Mucosa of descending colon (tissue), 3 donors: ENCODE measurements around the gene MSX2. TPM values are rescaled to one million over a fixed set of nuclear protein-coding genes. Genes with fewer than 3 reads are reported as not detected.

Experiments
- ATAC-seq: fragments of 200-7000 bp; cut with Tn5 transposase; one replicate; pipeline ENCODE4 v1.9.1; 2020; ENCODE audit warnings: mild to moderate bottlenecking, moderate library complexity
- DNase-seq, 3 donors: peaks; one replicate each; pipeline ENCODE4 v3.0.0-alpha.2; 2020
- H3K36me3 ChIP-seq: fragments of 200-600 bp; one replicate; pipeline ENCODE4 v1.8.0; 2021; ENCODE audit warnings: low read depth, mild to moderate bottlenecking
- H3K4me1 ChIP-seq: fragments of 200-600 bp; one replicate; pipeline ENCODE4 v1.8.0; 2021; ENCODE audit warnings: low read depth, mild to moderate bottlenecking
- H3K4me3 ChIP-seq: fragments of 200-600 bp; one replicate; pipeline ENCODE4 v1.8.0; 2021; ENCODE audit warnings: mild to moderate bottlenecking
- H3K9me3 ChIP-seq: fragments of 200-600 bp; one replicate; pipeline ENCODE4 v1.8.0; 2021; ENCODE audit warnings: mild to moderate bottlenecking
- CTCF ChIP-seq: fragments of 200-600 bp; IDR thresholded peaks from one replicate; pipeline ENCODE4 v1.8.0; 2022; ENCODE audit warnings: antibody characterized with exemption, mild to moderate bottlenecking
- intact Hi-C, 2 donors: fragments of 100-400 bp; cut with DNase I in 1 of 2; cut with micrococcal nuclease in 1 of 2; formaldehyde crosslinking; loops; one replicate each; pipeline versions ENCODE4 v1.11.0 to v1.11.1; 2022; cut with DNase I, micrococcal nuclease
- total RNA-seq, 3 donors: library from RNA; stranded (reverse); fragmentation: NEBNext Ultra II Directional in 2 of 3; extraction: Animal tissue kit (Norgen Biotek cat#: 25700) in 2 of 3; gene quantifications; one replicate each; pipeline versions ENCODE4 v1.2.1 to v1.2.4, GENCODE V29; 2021 to 2023
- donor health status: DM: no; HTN: no; CAD: no; lungs with moderate emphysema.
- donor health status: DM: no; HTN: no; CAD: no.
- donor health status: DM: no; HTN: yes; CAD: no.

MSX2 gene
- total RNA-seq, 3 donors from 2014 or later: 0.17 to 0.66 (median 0.31) TPM

- ATAC-seq: no peak
- DNase-seq: peak in 1 of 3 donors; percentile 29
- Histone ChIP-seq H3K36me3 (no peaks in the 10 kb centered on the region), H3K9me3 (no peaks in the 10 kb centered on the region), H3K4me1 (peaks cover 4% of the 10 kb centered on the region), H3K4me3 (no peak overlapping the region)
- intact Hi-C loops: no loop called here
- TF ChIP-seq CTCF: no peak
These were observed 11.3 kb downstream of the MSX2 start for GRCh38 chr5:174735498-174736330.

GRCh38 chr5:174736331-174736721 lies 11.9 kb downstream of the MSX2 start:
- ATAC-seq (no peak), DNase-seq (no peak)
- Histone ChIP-seq H3K4me1 (peaks cover 4% of the 10 kb centered on the region), H3K9me3 (no peaks in the 10 kb centered on the region), H3K36me3 (no peaks in the 10 kb centered on the region), H3K4me3 (no peak overlapping the region)
- intact Hi-C loops: no loop called here
- TF ChIP-seq CTCF: no peak

- no peak for DNase-seq
- no peaks in the 10 kb centered on the region for H3K9me3 ChIP-seq
- intact Hi-C loops: no loop called here
- peaks cover 4% of the 10 kb centered on the region for H3K4me1 ChIP-seq
- no peak overlapping the region for H3K4me3 ChIP-seq
- ATAC-seq: no peak
- H3K36me3 ChIP-seq: no peaks in the 10 kb centered on the region
- TF ChIP-seq CTCF: no peak
These were observed 12.4 kb downstream of the MSX2 start for GRCh38 chr5:174736777-174737176.

GRCh38 chr5:174737330-174737729 lies 12.9 kb downstream of the MSX2 start:
- DNase-seq (no peak), ATAC-seq (no peak)
- intact Hi-C loops: no loop called here
- no peaks in the 10 kb centered on the region for H3K9me3 ChIP-seq
- H3K36me3 ChIP-seq: no peaks in the 10 kb centered on the region
- peaks cover 4% of the 10 kb centered on the region for H3K4me1 ChIP-seq
- no peak overlapping the region for H3K4me3 ChIP-seq
- TF ChIP-seq CTCF: no peak

GRCh38 chr5:174741352-174741751 lies 17.0 kb downstream of the MSX2 start:
- no peak for DNase-seq
- intact Hi-C loops: no loop called here
- Histone ChIP-seq H3K4me3 (no peak overlapping the region), H3K36me3 (no peaks in the 10 kb centered on the region), H3K4me1 (no peaks in the 10 kb centered on the region), H3K9me3 (no peaks in the 10 kb centered on the region)
- no peak for ATAC-seq
- TF ChIP-seq CTCF: no peak
